GM23248 (cell line): ENCODE measurements around the gene RNU5D-1. TPM values are rescaled to one million over a fixed set of nuclear protein-coding genes. Genes with fewer than 3 reads are reported as not detected.

Experiments
- DNase-seq: peaks from one replicate; pipeline ENCODE4 v3.0.0-alpha.2; 2015
- H2AFZ ChIP-seq: fragments of 200-600 bp; sonication (generic); 2 replicates; pipeline ENCODE4 v1.6.1; 2016; ENCODE audit warnings: antibody characterized with exemption
- H3F3A ChIP-seq: fragments of 200-600 bp; sonication (generic); 2 replicates; pipeline ENCODE4 v1.6.1; 2016; ENCODE audit warnings: mild to moderate bottlenecking, antibody characterized with exemption, mixed run types; ENCODE audit not compliant: insufficient read depth
- H3K27ac ChIP-seq: fragments of 200-600 bp; sonication (generic); 2 replicates; pipeline ENCODE4 v1.5.1; 2016; ENCODE audit warnings: mild to moderate bottlenecking
- H3K27me3 ChIP-seq: fragments of 200-600 bp; sonication (generic); replicated peaks from 2 replicates; pipeline ENCODE4 v1.6.1; 2016; ENCODE audit warnings: mild to moderate bottlenecking; ENCODE audit not compliant: insufficient read depth
- H3K36me3 ChIP-seq: fragments of 200-600 bp; sonication (generic); 2 replicates; pipeline ENCODE4 v1.6.1; 2016; ENCODE audit warnings: low read depth, mild to moderate bottlenecking
- H3K4me1 ChIP-seq: fragments of 200-600 bp; sonication (generic); 2 replicates; pipeline ENCODE4 v1.6.1; 2016; ENCODE audit warnings: mild to moderate bottlenecking; ENCODE audit not compliant: insufficient read depth
- H3K4me2 ChIP-seq: fragments of 200-600 bp; sonication (generic); one replicate; pipeline ENCODE4 v1.6.1; 2016; ENCODE audit warnings: mild to moderate bottlenecking; ENCODE audit not compliant: unreplicated experiment
- H3K4me3 ChIP-seq: fragments of 200-600 bp; sonication (generic); 2 replicates; pipeline ENCODE4 v1.5.1; 2016; ENCODE audit warnings: mild to moderate bottlenecking
- H3K79me2 ChIP-seq: fragments of 200-600 bp; sonication (generic); 2 replicates; pipeline ENCODE4 v1.6.1; 2016; ENCODE audit warnings: mild to moderate bottlenecking; ENCODE audit not compliant: insufficient read depth
- H3K9ac ChIP-seq: fragments of 200-600 bp; sonication (generic); 2 replicates; pipeline ENCODE4 v1.6.1; 2016; ENCODE audit warnings: mild to moderate bottlenecking
- H3K9me2 ChIP-seq: fragments of 200-600 bp; sonication (generic); 2 replicates; pipeline ENCODE4 v1.6.1; 2016; ENCODE audit warnings: mixed run types, mild to moderate bottlenecking, moderate library complexity; ENCODE audit not compliant: insufficient read depth
- H3K9me3 ChIP-seq: fragments of 200-600 bp; sonication (generic); one replicate; pipeline ENCODE4 v1.6.1; 2017; ENCODE audit warnings: low read depth
- H4K20me1 ChIP-seq: fragments of 200-600 bp; sonication (generic); 2 replicates; pipeline ENCODE4 v1.6.0; 2016; ENCODE audit not compliant: insufficient read depth
- EZH2 ChIP-seq: fragments of 200-600 bp; sonication (generic); IDR thresholded peaks from 2 replicates; pipeline ENCODE4 v1.6.1; 2018; ENCODE audit warnings: antibody characterized with exemption, mild to moderate bottlenecking; ENCODE audit not compliant: insufficient read depth, poor library complexity, severe bottlenecking
- EZH2phosphoT487 ChIP-seq: fragments of 200-600 bp; sonication (generic); IDR thresholded peaks from 2 replicates; pipeline ENCODE4 v1.6.1; 2018; ENCODE audit warnings: antibody characterized with exemption, moderate library complexity, mild to moderate bottlenecking, low read depth; ENCODE audit not compliant: insufficient read depth
- WGBS, 2 experiments: methylation state at CpG; one replicate each; pipeline ENCODE4 v1.1.6; 2015 to 2017; ENCODE audit warnings: low lambda C conversion rate in 2 of 2, low coverage in 1 of 2; ENCODE audit errors: missing lambda C conversion rate in 2 of 2; 5-methylcytosine and 5-hydroxymethylcytosine counted together
- in situ Hi-C: fragments of 300-500 bp; cut with MboI; formaldehyde crosslinking; loops from 2 replicates; pipeline ENCODE4 v1.15.0; 2020
- polyA plus RNA-seq: library from polyadenylated mRNA; unstranded; fragments of >200 nt; fragmentation: Nextera tagmentation; extraction: Ambion mirVana; gene quantifications from 2 replicates; pipeline ENCODE4 v1.2.1, GENCODE V29; 2016
- total RNA-seq: library from RNA; depleted of rRNA; stranded (reverse); fragments of >200 nt; shearing (Covaris generic); gene quantifications from 2 replicates; pipeline ENCODE4 v1.2.3, GENCODE V29; 2014

RNU5D-1 gene
- total and polyA plus RNA-seq, 2 experiments from 2014 or later, result not detected

GRCh38 chr1:44698138-44698537 lies 32.8 kb downstream of the RNU5D-1 start:
- TF ChIP-seq EZH2 (no peak), EZH2phosphoT487 (no peak)
- Histone ChIP-seq H3K79me2 (no peaks in the 10 kb centered on the region), H3K4me1 (no peaks in the 10 kb centered on the region), H2AFZ (no peak overlapping the region), H3F3A (no peaks in the 10 kb centered on the region), H3K4me3 (no peak overlapping the region), H3K4me2 (no peak overlapping the region), H3K36me3 (no peaks in the 10 kb centered on the region), H3K27me3 (no peaks in the 10 kb centered on the region), H3K9ac (no peak overlapping the region), H3K9me3 (no peaks in the 10 kb centered on the region), H3K9me2 (no peaks in the 10 kb centered on the region), H4K20me1 (no peaks in the 10 kb centered on the region), H3K27ac (no peak overlapping the region)
- no peak for DNase-seq
- in situ Hi-C loops, result no loop called here
- 95 to 97% methylated on average over 3 of the region's 3 CpGs for WGBS, 2 experiments

GRCh38 chr1:44696789-44697345 lies 34.1 kb downstream of the RNU5D-1 start:
- Histone ChIP-seq H3K4me1 (no peaks in the 10 kb centered on the region), H2AFZ (no peak overlapping the region), H3K9me2 (no peaks in the 10 kb centered on the region), H4K20me1 (no peaks in the 10 kb centered on the region), H3K9me3 (no peaks in the 10 kb centered on the region), H3K27me3 (no peaks in the 10 kb centered on the region), H3K4me2 (no peak overlapping the region), H3F3A (no peaks in the 10 kb centered on the region), H3K9ac (no peak overlapping the region), H3K36me3 (no peaks in the 10 kb centered on the region), H3K4me3 (no peak overlapping the region), H3K79me2 (no peaks in the 10 kb centered on the region), H3K27ac (no peak overlapping the region)
- in situ Hi-C loops, result no loop called here
- TF ChIP-seq EZH2 (no peak), EZH2phosphoT487 (no peak)
- no peak for DNase-seq
- WGBS, 2 experiments, result 66 to 70% methylated on average over 7 of the region's 7 CpGs

GRCh38 chr1:44696101-44696500 lies 34.9 kb downstream of the RNU5D-1 start:
- no peak overlapping the region for H3K27ac ChIP-seq
- 73 to 78% methylated on average over 3 of the region's 3 CpGs for WGBS, 2 experiments
- no peaks in the 10 kb centered on the region for H3K9me2 ChIP-seq
- TF ChIP-seq EZH2phosphoT487 (no peak), EZH2 (no peak)
- DNase-seq, result no peak
- no peaks in the 10 kb centered on the region for H3F3A ChIP-seq
- no peak overlapping the region for H3K9ac ChIP-seq
- no peaks in the 10 kb centered on the region for H3K27me3 ChIP-seq
- no peak overlapping the region for H3K4me3 ChIP-seq
- H2AFZ ChIP-seq, result no peak overlapping the region
- H3K4me1 ChIP-seq, result no peaks in the 10 kb centered on the region
- H3K4me2 ChIP-seq, result no peak overlapping the region
- H3K36me3 ChIP-seq, result no peaks in the 10 kb centered on the region
- in situ Hi-C loops, result no loop called here
- no peaks in the 10 kb centered on the region for H3K79me2 ChIP-seq
- no peaks in the 10 kb centered on the region for H3K9me3 ChIP-seq
- no peaks in the 10 kb centered on the region for H4K20me1 ChIP-seq

- Histone ChIP-seq H3K9me3 (no peaks in the 10 kb centered on the region), H3K36me3 (no peaks in the 10 kb centered on the region), H3K79me2 (no peaks in the 10 kb centered on the region), H4K20me1 (no peaks in the 10 kb centered on the region), H3K4me2 (no peak overlapping the region), H3F3A (no peaks in the 10 kb centered on the region), H3K27me3 (no peaks in the 10 kb centered on the region), H3K27ac (no peak overlapping the region), H3K4me1 (no peaks in the 10 kb centered on the region), H3K9ac (no peak overlapping the region), H3K9me2 (no peaks in the 10 kb centered on the region), H3K4me3 (no peak overlapping the region), H2AFZ (no peak overlapping the region)
- TF ChIP-seq EZH2phosphoT487 (no peak), EZH2 (no peak)
- 84 to 88% methylated on average over 4 of the region's 4 CpGs for WGBS, 2 experiments
- no peak for DNase-seq
- in situ Hi-C loops, result no loop called here
Measured at GRCh38 chr1:44695671-44696070, 35.3 kb downstream of the RNU5D-1 start.

- no peak for DNase-seq
- Histone ChIP-seq H3K9me2 (no peaks in the 10 kb centered on the region), H3K9ac (no peak overlapping the region), H3K4me1 (no peaks in the 10 kb centered on the region), H4K20me1 (no peaks in the 10 kb centered on the region), H3K27ac (no peak overlapping the region), H2AFZ (no peak overlapping the region), H3F3A (no peaks in the 10 kb centered on the region), H3K27me3 (no peaks in the 10 kb centered on the region), H3K9me3 (no peaks in the 10 kb centered on the region), H3K79me2 (no peaks in the 10 kb centered on the region), H3K4me3 (no peak overlapping the region), H3K4me2 (no peak overlapping the region), H3K36me3 (no peaks in the 10 kb centered on the region)
- 89 to 92% methylated on average over 7 of the region's 7 CpGs for WGBS, 2 experiments
- in situ Hi-C loops, result no loop called here
- TF ChIP-seq EZH2 (no peak), EZH2phosphoT487 (no peak)
Measured at GRCh38 chr1:44694863-44695478, 36.0 kb downstream of the RNU5D-1 start.
